Natural killer cell (primary cell): ENCODE results near the gene ANKRD49. TPM values are rescaled to one million over a fixed set of nuclear protein-coding genes. Genes with fewer than 3 reads are reported as not detected.

Experiments
- ATAC-seq, 3 donors: fragments of 150-1000 bp in 2 of 3; fragments of 200-7000 bp in 1 of 3; cut with Tn5 transposase; 1 replicate in 1 of 3; 2 replicates in 2 of 3; pipeline ENCODE4 v1.10.0; 2021; ENCODE audit warnings: mild to moderate bottlenecking in 2 of 3, moderate library complexity in 2 of 3
- DNase-seq, 2 donors: peaks; one replicate each; pipeline versions ENCODE4 v3.0.0 to v3.0.0-alpha.2; 2013 to 2021; ENCODE audit warnings: mixed read lengths in 1 of 2
- H3K27ac ChIP-seq: one replicate; pipeline ENCODE4 v1.5.1; 2013; ENCODE audit warnings: mild to moderate bottlenecking, low read length
- H3K27me3 ChIP-seq: one replicate; pipeline ENCODE4 v1.6.1; 2013; ENCODE audit warnings: low read length; ENCODE audit not compliant: control insufficient read depth, insufficient read depth
- H3K36me3 ChIP-seq: one replicate; pipeline ENCODE4 v1.6.1; 2013; ENCODE audit warnings: low read length; ENCODE audit not compliant: control insufficient read depth, insufficient read depth
- H3K4me1 ChIP-seq: one replicate; pipeline ENCODE4 v1.6.1; 2013; ENCODE audit warnings: low read length; ENCODE audit not compliant: control insufficient read depth, insufficient read depth
- H3K4me3 ChIP-seq: one replicate; pipeline ENCODE4 v1.5.1; 2013; ENCODE audit warnings: low read length
- H3K9me3 ChIP-seq: one replicate; pipeline ENCODE4 v1.6.1; 2013; ENCODE audit warnings: low read length; ENCODE audit not compliant: control insufficient read depth, insufficient read depth
- H3K27ac Mint-ChIP-seq, 2 donors: one replicate each; pipeline ENCODE4 v1.8.0; 2022; ENCODE audit warnings: mild to moderate bottlenecking in 2 of 2, mixed read lengths in 2 of 2, moderate library complexity in 1 of 2
- H3K27me3 Mint-ChIP-seq, 2 donors: one replicate each; pipeline ENCODE4 v1.8.0; 2022; ENCODE audit warnings: low read depth in 2 of 2, mixed read lengths in 2 of 2
- H3K36me3 Mint-ChIP-seq: one replicate; pipeline ENCODE4 v1.8.0; 2022; ENCODE audit warnings: mixed read lengths
- H3K4me1 Mint-ChIP-seq, 2 donors: one replicate each; pipeline ENCODE4 v1.8.0; 2022; ENCODE audit warnings: mixed read lengths in 2 of 2
- H3K4me3 Mint-ChIP-seq: one replicate; pipeline ENCODE4 v1.8.0; 2022; ENCODE audit warnings: mild to moderate bottlenecking, moderate library complexity, mixed read lengths
- H3K9me3 Mint-ChIP-seq, 2 donors: one replicate each; pipeline ENCODE4 v1.8.0; 2022; ENCODE audit warnings: mixed read lengths in 2 of 2
- WGBS: methylation state at CpG from one replicate; pipeline ENCODE4 v1.1.7; 2013; ENCODE audit warnings: missing lambda C conversion rate; ENCODE audit not compliant: insufficient coverage; 5-methylcytosine and 5-hydroxymethylcytosine counted together
- intact Hi-C: fragments of 100-400 bp; cut with micrococcal nuclease; formaldehyde crosslinking; loops from one replicate; pipeline ENCODE4 v1.14.2; 2022
- total RNA-seq, 4 donors: library from RNA; stranded (reverse); fragments of 120-200 nt in 1 of 4; gene quantifications; one replicate each; pipeline versions ENCODE4 v1.2.3 to v1.2.4, GENCODE V29; 2013 to 2022
- TF ChIP-seq, protein P1 (sequence below): fragments of 200-600 bp; IDR thresholded peaks from one replicate; pipeline ENCODE4 v1.8.0; 2022; ENCODE audit warnings: antibody characterized with exemption

Gene ANKRD49
- total RNA-seq, 3 donors from 2014 or later (not counting 1 experiment from before 2014, with no cell fraction given), result 47.7 to 55.6 (median 52.6) TPM

DNA sequence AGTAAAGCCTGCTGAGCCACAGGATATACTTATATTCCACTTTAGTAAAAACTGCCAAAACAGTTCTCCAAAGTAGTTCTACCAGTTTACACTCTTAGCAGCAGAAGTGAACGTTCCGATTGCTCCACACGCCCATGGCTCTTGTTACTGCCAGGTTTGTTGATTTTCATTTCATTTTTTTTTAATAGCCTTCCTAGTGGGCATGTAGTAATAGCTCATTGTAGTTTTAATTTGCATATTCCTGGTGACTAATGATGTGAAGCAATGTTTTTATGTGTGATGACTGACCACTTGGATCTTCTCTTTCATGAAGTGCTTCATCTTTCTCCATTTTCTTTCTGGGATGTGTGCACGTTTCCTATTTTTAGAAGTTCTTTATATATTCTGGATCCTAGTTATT is 13.7 kb downstream of the ANKRD49 start:
- Mint-ChIP-seq H3K27me3 (peaks cover 0 to 8% of the 10 kb centered on the region in 2 donors), H3K36me3 (no peaks in the 10 kb centered on the region), H3K4me3 (no peak overlapping the region), H3K9me3 (no peaks in the 10 kb centered on the region), H3K4me1 (peaks cover 9 to 13% of the 10 kb centered on the region in 2 donors), H3K27ac (no peak overlapping the region)
- 83% methylated on average over 3 of the region's 4 CpGs for WGBS
- no peaks in the 10 kb centered on the region for H3K36me3 ChIP-seq
- no peak for ATAC-seq
- intact Hi-C loops, result loop anchor here (10.0 kb wide), 3 partner anchors 333 to 1273 kb away; no protein-coding TSS in a partner anchor
- DNase-seq, result no peak
- peaks cover 8% of the 10 kb centered on the region for H3K4me1 ChIP-seq
- H3K4me3 ChIP-seq, result no peak overlapping the region
- H3K9me3 ChIP-seq, result no peaks in the 10 kb centered on the region
- TF ChIP-seq, protein P1, sequence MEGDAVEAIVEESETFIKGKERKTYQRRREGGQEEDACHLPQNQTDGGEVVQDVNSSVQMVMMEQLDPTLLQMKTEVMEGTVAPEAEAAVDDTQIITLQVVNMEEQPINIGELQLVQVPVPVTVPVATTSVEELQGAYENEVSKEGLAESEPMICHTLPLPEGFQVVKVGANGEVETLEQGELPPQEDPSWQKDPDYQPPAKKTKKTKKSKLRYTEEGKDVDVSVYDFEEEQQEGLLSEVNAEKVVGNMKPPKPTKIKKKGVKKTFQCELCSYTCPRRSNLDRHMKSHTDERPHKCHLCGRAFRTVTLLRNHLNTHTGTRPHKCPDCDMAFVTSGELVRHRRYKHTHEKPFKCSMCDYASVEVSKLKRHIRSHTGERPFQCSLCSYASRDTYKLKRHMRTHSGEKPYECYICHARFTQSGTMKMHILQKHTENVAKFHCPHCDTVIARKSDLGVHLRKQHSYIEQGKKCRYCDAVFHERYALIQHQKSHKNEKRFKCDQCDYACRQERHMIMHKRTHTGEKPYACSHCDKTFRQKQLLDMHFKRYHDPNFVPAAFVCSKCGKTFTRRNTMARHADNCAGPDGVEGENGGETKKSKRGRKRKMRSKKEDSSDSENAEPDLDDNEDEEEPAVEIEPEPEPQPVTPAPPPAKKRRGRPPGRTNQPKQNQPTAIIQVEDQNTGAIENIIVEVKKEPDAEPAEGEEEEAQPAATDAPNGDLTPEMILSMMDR, result no peak
- H3K27ac ChIP-seq, result no peak overlapping the region
- no peaks in the 10 kb centered on the region for H3K27me3 ChIP-seq

DNA sequence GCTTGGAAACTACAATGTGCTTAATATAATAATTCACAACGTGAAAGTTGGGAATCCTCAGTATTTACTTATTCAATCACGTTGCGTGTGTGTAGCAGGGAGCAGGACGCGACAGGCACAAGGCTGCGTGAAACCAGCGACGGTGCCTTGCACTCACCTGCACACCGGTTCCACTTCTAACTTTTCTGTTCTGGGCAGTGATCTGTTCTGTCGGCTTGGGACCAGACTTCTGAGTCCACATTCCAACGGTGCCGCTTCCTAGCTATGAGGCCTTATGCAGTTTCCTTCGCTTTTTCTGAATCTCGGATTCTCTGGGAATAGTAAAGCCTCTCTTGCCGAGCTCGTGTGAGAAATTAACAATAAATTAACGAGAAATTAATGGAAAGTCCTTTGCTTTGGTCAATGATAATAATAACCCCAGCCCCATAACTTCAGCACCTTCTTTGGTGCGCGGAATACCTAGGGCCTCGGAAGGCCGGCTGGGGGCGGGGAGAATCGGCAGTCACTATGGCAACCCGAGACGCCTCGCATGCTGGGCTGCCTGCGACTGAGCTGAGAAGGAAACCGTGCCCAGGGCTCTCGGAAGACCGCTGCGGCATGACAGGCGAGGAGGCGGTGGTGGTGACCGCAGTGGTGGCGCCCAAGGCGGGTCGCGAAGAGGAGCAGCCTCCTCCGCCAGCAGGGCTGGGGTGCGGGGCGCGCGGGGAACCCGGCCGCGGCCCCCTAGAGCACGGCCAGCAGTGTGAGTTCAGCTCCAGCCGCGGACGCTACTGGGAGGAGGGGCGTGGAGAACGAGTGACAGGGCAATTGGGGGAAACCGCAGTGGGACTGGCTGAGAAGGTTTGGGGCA is 18.4 kb downstream of the ANKRD49 start, which contains the start of gene C11orf97:
C11orf97 (plus strand) TSS at position 530 of the 850 bp plus-strand sequence; CDS start at position 598, 68 bp downstream.
- H3K27me3 Mint-ChIP-seq, result peaks cover 5 to 18% of the 10 kb centered on the region in 2 donors
- DNase-seq, result peak; percentile 49 to 71
- peak; percentile 82 to 88 (median 85) for ATAC-seq

GRCh38 chr11:94513091-94513490 is 19.3 kb downstream of the ANKRD49 start:
- no peak overlapping the region for H3K27ac ChIP-seq
- Mint-ChIP-seq H3K36me3 (no peaks in the 10 kb centered on the region), H3K9me3 (no peaks in the 10 kb centered on the region), H3K4me1 (peaks cover 17 to 22% of the 10 kb centered on the region in 2 donors), H3K27me3 (peaks cover 8 to 18% of the 10 kb centered on the region in 2 donors), H3K4me3 (peak overlapping the region; percentile 92), H3K27ac (peak overlapping the region; percentile 80 to 82)
- H3K27me3 ChIP-seq, result no peaks in the 10 kb centered on the region
- peaks cover 11% of the 10 kb centered on the region for H3K4me1 ChIP-seq
- DNase-seq (no peak), ATAC-seq (no peak)
- TF ChIP-seq, protein P1, result no peak
- intact Hi-C loops, result loop anchor here (5.0 kb wide), 1 partner anchor 1699 kb away; no protein-coding TSS in a partner anchor
- no peak overlapping the region for H3K4me3 ChIP-seq
- WGBS, result 36% methylated on average over 2 of the region's 2 CpGs
- H3K36me3 ChIP-seq, result no peaks in the 10 kb centered on the region
- no peaks in the 10 kb centered on the region for H3K9me3 ChIP-seq

More for the DNA sequence above, 18.4 kb downstream of the ANKRD49 start, which contains the start of gene C11orf97:
- H3K9me3 ChIP-seq, result no peaks in the 10 kb centered on the region
- no peaks in the 10 kb centered on the region for H3K36me3 Mint-ChIP-seq
- peaks cover 11% of the 10 kb centered on the region for H3K4me1 ChIP-seq
- H3K27ac Mint-ChIP-seq, result peak within 1 kb of the TSS; percentile 80 to 82
- TF ChIP-seq, protein P1, result no peak
- WGBS, result 20% methylated on average over 52 of the region's 53 CpGs
- no peaks in the 10 kb centered on the region for H3K27me3 ChIP-seq
- H3K36me3 ChIP-seq, result no peaks in the 10 kb centered on the region
- peak within 1 kb of the TSS; percentile 30 for H3K4me3 ChIP-seq
- no peak within 1 kb of the TSS for H3K27ac ChIP-seq
- intact Hi-C loops, result loop anchor here (5.0 kb wide), 1 partner anchor 1700 kb away; no protein-coding TSS in a partner anchor
- peaks cover 17 to 22% of the 10 kb centered on the region in 2 donors for H3K4me1 Mint-ChIP-seq
- peak within 1 kb of the TSS; percentile 92 for H3K4me3 Mint-ChIP-seq
- no peaks in the 10 kb centered on the region for H3K9me3 Mint-ChIP-seq
